ENCODE data around the gene CLOCK.
A peak's percentile ranks its signal among the peaks of the same experiment; 100 is the strongest.

The CLOCK gene

DNA sequence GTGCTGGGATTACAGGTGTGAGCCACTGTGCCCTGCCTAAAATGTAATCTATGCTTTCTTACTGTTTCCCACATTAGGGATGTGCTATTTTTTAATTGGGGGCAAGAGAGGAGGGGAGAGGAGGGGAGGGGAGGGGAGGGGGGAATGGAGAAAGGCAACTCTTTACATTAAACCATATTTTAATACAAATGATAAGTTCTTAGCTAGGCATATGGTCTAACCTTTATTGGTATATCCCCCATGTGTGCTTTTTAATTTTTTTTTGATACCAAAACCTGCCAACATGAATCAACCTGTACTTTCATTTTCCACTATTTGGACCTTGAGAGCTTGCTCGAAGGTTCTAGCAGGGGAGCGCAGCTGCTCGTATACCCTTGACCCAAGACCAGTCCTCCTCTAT is 6.4 kb downstream of the CLOCK start:
- DNase-seq (ENCODE audit: low read depth in 2 of 2) = no peak

DNA sequence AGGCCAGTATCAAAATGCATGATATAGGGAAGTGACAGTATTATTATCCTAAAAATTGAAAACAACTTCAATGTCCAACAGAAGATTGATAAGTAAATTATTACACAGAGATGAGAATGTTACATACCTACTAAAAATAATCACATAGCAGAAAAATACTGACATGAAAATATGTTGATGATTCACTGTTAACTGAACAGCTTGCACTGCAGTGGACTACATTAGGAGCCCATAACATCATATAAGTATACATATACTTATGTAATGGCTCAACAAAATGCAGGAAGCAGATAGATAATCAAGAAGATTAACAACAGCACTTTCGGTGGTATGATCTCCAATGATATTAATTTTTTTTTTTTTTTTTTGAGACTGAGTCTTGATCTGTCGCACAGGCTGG is 7.1 kb downstream of the CLOCK start:
- no peak for DNase-seq (ENCODE audit: low read depth in 2 of 2)

DNA sequence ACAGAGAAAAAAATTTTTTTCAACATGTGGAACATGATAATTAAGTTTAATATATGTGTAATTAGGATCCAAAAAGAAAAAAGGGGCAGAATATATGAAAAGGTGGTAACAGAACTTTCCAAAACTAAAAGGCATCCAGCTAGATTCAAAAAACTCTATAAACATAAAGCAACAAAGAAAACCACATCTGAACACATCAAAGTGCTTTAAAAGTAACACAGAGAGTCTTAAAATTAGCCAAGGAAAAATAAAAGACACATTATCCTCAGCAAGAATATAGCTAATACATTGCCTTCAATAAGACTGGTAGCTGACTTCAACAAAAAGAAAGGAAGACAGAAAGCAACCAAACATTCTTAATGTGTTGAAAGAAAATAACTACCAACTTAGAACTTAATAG is 8.2 kb downstream of the CLOCK start:
- no peak for DNase-seq (ENCODE audit: low read depth in 2 of 2)

DNA sequence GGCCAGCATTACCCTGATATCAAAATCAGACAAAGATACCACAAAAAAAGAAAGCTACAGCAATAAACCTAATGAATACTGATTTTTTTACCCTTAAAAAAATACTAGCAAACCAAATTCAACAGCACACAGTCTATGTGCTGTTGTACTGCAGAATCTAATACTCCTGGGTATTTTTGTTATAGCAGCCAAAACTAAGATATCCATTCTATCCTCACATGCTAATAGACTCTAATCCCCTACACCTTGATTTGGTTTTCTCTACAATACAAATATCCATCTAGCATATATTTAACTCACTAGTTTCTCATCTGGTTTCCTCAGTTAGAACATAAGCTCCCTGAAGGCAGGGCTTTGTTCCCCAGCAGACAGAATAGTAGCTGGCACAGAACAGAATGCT is 12.4 kb downstream of the CLOCK start:
- no peak for DNase-seq (ENCODE audit: low read depth in 2 of 2)

DNA sequence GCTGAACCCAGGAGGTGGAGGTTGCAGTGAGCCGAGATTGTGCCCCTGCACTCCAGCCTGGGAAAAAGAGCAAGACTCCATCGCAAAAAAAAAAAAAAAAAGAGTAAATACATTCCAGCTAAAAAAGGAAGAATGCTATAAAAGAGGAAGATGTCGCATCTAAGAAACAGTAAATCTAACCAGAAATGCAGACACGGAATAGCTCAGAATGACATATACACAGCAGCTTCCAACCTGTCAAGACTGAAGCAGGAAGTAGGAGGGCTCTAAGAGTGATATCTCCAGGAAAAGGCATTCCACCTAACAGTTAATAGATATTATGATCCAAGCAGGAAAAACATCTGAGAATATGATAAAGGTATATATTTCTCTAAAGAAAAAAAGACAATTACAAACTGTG is 16.0 kb downstream of the CLOCK start:
- no peak for DNase-seq (ENCODE audit: low read depth in 2 of 2)

DNA sequence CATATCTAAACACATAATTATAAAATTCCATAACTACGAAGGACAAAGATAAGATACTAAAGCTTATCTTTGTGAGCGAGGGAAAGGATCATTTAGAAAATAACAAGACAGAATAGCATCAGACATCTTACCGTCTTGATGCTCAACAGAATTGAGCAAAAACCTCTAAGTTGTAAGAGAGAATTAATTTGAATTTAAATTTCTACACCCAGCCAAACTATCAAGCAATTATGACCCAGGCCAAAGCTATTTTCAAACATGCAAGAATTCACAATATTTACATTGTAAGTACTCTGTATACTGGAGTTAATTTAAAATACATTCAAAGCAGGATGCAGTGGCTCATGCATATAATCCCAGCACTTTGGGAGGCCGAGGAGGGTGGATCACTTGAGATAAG is 16.5 kb downstream of the CLOCK start:
- no peak for DNase-seq (ENCODE audit: low read depth in 2 of 2)

DNA sequence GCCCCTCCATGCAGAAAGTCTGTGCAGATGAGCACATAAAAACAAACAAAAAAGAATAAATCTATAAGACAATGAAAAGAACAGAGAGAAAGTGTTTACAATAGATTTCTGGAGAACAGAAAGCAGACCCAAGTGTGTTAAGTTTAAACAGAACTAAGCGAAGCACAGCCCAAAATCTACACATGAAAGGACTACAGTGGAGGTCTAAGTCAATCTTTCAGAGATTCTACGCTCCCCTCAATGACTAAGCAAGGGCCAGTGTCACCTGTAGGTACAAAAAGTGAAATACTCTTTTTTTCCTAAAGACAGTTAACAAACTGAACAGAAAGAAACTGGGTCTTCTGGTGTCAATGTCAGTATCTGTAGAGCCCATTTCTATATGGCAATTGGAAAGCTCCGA is 18.2 kb downstream of the CLOCK start:
- no peak for DNase-seq (ENCODE audit: low read depth in 2 of 2)

DNA sequence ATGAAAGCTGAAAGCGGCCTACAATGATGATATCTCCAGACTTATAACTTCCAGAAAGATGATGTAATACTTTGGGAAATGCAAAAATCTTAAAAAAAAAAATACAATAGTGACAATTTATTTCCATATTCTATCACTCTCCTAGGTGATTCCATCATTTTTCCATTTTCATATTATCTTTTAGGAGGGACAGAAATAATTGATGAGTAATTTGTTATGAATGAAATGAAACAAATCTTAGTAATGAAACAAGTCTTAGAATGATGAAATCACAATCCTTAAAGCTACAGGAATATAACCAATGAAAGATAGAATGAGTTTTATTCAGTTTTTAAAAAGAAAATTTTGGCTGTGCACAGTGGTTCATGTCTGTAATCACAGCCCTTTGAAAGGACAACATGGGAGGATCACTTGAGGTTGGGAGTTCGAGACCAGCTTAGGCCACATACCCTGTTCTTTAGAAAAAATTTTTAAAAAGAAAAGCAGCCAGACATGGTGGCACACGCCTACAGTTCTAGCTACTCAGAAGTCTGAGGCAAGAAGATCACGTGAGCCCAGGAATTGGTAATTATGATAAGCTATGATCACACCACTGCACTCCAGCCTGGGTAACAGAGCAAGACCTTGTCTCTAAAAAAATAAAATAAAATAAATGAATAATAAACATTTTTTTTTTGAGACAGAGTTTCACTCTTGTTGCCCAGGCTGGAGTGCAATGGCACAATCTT is 21.7 kb downstream of the CLOCK start:
- DNase-seq (ENCODE audit: low read depth in 2 of 2) = peak; percentile 15 to 27

DNA sequence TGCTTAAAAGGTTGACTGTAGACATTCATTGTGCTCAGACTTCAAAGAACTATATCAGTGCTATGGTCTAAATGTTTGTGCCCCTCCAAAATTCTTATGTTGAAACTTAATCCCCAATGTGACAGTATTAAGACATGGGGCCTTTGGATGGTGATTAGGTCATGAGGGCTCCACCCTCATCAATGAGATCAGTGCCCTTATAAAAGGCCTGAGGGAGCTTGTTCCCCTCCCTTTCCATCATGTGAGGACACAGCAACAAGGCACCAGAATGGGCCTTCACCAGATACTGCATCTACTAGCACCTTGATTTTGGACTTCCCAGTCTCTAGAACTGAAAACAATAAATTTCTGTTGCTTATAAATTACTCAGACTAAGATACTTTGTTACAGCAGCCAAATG is 28.3 kb downstream of the CLOCK start:
- no peak for DNase-seq (ENCODE audit: low read depth in 2 of 2)

DNA sequence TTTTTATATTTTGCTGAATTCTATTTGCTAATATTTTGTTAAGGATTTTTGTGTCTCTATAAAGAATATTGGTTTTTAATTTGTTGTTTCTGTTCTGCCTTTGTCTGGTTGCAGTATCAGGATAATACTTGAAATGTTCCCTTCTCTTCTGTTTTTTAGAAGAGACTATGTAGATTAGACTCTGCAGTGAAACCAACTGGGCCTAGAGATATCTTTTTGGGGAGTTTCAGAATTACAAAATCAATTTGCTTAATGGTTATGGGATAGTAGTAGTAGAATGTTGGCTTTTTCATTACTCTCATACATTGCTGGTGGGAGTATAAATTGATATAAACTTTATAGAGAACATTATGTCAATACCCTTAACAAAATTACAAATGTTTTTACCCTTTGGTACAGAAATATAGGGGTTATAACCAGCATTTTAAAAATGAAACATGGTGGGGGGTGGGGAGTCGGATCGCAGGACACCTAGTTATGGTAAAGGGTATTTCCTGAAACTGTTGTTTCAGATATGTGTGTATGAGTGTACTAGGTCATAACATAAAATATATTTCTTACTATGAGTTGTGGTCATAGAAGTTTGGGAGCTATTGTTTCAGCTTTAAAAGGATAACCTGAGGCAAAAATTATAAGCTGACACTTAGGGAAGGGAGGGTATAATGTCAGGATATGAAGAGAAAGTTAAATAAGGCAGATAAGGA is 29.0 kb downstream of the CLOCK start:
- no peak for DNase-seq (ENCODE audit: low read depth in 2 of 2)

DNA sequence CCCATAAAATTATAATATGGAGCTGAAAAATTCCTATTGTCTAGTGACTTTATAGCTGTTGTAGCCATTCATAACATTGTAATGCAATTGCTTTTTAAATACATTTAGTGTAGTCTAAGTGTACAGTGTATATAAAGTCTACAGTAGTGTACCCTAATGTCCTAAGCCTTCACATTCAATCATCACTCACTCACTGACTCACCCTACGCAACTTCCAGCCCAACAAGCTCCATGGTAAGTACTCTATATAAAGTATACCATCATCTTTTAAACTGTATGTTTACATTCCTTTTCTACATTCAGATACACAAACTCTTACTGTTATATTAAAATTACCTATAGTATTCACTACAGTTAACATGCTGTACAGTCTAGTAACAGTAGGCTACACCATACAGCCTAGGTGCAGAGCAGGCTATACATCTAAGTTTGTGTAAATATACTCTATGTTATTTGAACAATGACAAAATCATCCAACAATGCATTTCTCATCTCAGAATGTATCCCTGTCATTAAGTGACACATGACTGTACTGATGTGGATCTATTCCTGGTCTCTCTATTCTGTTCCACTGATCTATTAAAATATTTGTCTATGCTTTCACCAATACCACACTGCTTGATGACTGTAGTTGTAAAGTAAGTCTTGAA is 33.7 kb downstream of the CLOCK start:
- DNase-seq (ENCODE audit: low read depth in 2 of 2) = no peak

DNA sequence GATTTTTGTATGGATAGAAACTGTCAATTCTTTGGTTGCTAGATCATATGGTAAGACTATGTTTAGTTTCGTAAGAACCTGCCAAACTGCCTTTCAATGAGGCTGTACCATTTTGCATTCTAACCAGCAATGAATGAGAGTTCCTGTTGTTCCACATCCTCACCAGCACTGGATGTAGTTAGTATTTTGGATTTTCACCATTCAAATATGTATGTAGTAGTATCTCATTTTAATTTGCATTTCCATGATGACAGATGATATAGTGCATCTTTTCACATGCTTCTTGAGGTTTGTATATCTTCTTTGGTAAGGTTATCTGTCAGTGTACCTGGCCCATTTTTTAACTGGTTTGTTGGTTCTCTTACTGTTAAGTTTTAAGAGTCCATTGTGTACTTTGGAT is 34.6 kb downstream of the CLOCK start:
- DNase-seq (ENCODE audit: low read depth in 2 of 2) = no peak

DNA sequence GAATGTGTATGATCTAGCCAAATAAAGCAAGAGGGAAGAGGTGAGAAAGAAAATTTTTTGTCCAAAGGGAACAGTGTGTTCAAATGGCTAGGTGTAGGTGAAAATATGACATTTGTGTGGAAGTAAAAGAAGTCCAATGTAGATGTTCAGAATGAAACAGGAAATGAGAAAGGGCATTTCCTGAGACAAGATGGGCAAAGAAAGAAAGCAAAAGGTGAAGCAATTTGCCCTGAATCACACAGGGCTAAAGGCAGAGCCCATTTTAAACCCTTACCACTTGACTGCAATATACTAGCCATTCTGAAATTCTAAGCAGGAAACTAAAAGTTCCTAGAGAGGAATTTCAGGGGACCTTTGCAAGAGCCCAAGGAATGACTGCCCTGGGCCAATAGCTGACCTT is 36.0 kb downstream of the CLOCK start:
- DNase-seq (ENCODE audit: low read depth in 2 of 2) = no peak

DNA sequence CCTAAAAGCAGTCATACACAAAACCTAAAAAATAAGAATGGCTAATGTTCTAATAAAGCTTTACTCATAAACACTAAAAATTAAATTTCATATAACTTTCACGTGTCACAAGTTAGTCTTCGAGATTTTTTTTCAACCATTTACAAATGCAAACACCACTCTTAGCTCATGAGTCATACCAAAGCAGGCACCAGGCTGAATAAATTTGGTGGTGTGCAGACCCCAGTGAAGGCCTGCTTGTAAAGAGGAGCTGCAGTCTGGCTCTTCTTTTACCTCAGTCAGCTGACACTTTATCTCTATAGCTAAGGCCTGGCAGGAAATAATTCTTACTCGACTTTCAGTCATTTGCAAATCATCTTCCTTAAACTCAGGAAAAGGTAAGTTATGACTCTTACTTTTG is 37.4 kb downstream of the CLOCK start:
- no peak for DNase-seq (ENCODE audit: low read depth in 2 of 2)

DNA sequence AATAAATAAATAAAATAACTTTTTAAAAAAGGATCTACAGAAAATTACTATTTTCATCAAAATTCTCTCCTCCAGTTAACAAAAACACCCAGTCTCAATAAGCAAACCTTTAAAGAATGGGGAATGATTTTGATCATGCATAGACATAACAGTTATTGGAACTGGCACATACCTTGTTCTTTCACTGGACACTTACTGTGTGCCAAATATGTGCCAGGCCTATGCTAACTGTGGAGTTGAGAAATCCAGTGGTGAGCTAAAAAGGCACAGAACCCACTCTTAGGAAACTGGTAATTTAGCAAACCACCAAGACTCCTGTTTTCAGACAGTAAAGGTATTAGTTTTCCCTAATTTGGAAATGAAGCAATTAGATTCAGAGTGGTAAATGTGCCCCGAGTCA is 39.1 kb downstream of the CLOCK start:
- DNase-seq (ENCODE audit: low read depth in 2 of 2) = no peak

DNA sequence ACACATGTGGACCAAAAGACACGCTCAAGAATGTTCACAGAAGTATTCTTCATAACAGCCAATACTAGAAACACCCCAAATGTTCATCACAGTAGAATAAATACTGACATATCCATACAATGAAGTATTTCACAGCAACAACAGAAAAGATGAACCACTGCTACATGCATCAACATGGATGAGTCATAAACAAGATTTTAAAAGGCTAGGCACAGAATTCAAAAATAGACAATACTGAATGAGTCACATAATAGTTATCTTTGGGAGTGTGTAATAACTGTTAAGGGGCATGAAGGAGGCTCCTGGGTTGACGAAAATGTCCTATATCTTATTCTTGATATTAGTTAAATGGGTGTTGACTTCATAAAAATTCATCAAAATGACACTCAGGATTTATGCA is 43.5 kb downstream of the CLOCK start:
- DNase-seq (ENCODE audit: low read depth in 2 of 2) = peak; percentile 36 to 41

DNA sequence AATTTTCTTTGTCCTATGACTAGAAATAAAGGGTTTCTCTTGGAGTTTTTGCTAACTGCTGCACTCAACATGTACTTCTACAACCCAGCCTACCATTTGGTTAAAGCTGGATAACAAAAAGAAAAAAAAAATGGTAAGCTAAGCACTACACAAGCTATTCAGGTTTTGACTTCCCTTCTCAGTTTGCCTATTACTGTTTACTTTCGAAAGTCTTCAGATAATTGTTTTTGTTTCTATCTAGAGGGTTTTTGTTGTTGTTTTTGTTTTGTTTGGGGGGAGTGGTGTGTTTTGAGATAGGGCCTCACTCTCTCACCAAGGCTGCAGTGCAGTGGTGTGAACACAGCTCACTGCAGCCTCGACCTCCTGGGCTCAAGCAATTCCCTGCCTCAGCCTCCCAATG is 46.6 kb downstream of the CLOCK start:
- no peak for DNase-seq (ENCODE audit: low read depth in 2 of 2)

DNA sequence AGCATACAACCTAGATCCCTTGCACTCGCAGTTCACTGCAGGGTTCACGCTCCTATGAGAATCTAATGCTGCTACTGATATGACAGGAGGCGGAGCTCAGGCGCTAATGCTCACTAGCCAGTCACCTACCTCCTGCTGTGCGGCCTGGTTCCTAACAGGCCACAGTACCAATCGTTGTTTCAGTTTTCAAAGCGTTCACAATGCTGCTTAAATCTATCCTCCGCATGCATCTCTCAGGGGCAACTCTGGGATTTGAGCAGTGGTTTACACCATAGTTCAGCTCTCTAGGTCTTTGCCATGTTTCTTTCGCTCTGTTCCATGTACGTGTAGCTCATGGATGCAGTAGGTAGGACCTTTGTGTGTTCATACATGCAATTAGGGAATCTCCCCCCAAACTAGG is 47.2 kb downstream of the CLOCK start:
- no peak for DNase-seq (ENCODE audit: low read depth in 2 of 2)

DNA sequence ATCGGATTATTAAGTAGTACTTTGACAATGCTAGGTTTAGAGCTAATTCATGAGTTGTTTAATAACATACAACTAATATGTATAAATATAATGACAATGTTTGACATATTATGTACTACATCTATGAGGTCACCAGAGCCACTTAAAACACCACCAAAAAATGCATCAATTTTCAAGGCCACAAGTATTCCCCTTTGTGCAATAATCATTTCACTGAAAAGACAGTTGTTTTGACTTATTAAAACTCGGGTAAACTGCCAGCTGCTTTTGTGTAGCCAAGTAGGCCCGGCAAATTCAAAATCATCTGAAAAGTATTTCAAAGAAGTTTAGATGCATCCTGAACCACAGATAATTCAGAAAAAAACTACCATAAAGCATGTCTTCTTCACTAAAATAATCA is 48.7 kb downstream of the CLOCK start:
- DNase-seq (ENCODE audit: low read depth in 2 of 2) = no peak

DNA sequence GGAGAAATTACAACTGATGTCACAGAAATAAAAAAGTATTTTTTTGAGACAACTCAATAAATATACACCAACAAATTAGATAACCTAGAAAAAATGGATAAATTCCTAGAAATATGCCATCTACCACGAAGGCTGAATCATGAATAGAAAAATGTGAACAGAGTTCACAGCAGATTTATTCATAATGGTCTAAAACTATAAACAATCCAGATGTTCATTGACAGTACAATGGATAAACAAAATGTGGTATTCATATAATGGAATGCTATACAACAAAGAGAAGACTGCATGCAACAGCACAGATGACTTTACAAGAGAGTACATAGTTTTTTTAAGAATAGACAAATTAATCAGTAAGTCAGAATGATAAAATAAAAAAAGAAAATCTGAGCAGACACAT is 55.2 kb downstream of the CLOCK start:
- DNase-seq (ENCODE audit: low read depth in 2 of 2) = peak; percentile 40 to 46

DNA sequence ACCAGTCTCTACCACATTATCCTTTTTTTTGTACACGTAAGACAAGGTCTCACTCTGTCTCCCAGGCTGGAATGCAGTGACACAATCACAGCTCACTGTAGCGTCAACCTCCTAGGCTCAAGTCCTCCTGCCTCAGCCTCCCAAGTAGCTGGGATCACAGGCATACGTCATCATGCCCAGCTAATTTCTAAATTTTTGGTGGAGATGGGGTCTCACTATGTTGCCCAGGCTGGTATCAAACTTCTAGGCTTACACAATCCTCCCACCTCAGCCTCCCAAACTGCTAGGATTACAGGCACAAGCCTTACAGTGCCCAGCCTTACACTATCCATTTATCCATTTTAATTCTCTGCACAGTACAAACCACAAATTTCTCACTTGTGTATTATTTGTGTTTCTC is 58.0 kb downstream of the CLOCK start:
- no peak for DNase-seq (ENCODE audit: low read depth in 2 of 2)

DNA sequence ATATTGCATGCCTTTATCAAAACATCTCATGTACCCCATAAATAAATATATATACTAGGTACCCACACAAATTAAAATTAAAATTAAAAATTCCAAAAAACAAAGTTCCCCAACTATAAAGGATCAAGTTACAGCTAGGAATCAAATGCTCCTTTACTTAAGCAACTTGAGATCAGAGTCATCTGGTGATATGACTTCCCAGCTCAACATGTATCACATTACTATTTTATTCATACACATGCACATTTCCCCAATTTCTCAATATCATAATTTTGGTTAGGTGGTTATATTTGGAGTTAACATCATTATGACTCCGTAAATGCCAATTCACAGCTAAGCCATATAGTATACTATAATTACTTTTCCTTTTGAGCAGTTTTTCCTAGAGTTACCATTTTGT is 60.9 kb downstream of the CLOCK start:
- DNase-seq (ENCODE audit: low read depth in 2 of 2) = no peak

DNA sequence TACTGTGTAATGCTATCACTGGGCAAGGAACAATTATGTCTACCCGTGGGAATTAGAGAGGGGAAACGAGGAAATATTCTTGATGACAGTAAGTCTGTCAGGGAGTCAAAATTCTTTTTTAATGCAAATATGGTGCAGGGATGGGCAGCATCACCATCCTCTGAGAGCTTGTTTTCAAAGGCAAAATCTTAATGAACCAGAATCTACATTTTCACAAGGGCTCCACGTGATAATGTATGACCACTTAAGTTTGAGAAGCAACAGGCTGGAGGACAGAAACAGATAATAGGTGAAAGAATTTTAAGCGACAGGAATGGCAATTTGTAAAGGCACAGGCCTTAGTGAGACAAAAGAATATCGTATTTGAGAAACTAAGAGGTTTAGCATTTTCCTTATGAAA is 63.4 kb downstream of the CLOCK start:
- DNase-seq (ENCODE audit: low read depth in 2 of 2) = no peak

All from fibroblast of skin of left quadriceps (primary cell).